NCI-H1105 treated with DMSO at 0.1 percent for 48 hours (cell line): Measurements from ENCODE around the gene LZTR1.
"Not testable (repeated sequence)": the region's sequence is repeated elsewhere in the genome, so short reads cannot be mapped to it uniquely, and the experiment has no call there.

Experiments used
- DNase-seq: peaks from one replicate; lab custom pipeline; 2025; lab: John Stamatoyannopoulos, UW

LZTR1 gene

DNA sequence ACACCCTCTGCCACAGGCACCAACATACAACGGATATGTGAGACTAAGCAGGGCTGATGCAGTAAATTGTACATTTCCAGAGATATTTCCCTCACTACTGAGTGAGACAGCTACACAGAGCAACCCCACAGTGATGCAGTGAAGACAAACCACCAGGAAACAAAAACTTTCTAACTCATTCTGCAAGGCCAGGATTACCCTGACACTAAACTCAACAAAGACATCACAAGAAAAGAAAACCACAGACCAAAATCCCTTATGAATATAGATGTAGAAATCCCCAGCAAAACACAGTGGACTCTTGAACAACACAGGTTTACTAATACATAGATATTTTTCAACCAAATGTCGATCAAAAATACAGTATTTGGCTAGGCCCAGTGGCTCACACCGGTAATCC is 51.8 kb downstream of the LZTR1 start:
- no peak for DNase-seq

DNA sequence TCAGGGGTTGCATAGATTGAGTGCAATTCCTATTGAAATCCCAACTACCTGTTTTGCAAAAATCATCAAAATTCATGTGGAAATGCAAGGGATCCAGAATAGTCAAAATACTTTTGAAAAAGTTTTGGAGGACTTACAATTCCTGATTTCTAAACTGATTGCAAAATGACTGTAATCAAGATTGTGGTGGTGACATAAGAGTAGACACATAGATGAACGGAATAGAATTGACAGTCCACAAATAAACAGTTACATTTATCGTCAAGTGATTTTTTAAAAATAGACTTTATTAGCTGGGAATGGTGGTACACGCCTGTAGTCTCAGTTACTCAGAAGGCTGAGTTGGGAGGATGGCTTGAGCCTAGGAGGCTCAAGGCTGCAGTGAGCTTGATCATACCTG is 52.9 kb downstream of the LZTR1 start:
- no peak for DNase-seq

- DNase-seq, result no peak
Measured at GRCh38 chr22:21038405-21038804, 56.3 kb downstream of the LZTR1 start.

DNA sequence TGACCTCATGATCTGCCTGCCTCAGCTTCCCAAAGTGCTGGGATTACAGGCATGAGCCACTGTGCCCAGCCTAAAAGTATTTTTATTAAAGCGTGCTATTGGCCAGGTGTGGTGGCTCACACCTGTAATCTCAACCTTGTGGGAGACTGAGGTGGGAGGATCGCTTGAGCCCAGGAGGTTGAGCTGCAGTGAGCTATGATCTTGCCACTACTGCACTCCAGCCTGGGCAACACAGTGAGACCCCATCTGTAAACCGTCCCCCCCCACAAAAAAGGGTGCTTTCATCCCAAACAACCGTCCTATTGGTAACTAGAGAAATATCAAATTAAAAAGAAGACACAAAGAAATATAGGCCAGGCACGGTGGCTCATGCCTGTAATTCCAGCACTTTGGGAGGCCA is 57.1 kb downstream of the LZTR1 start:
- not testable (repeated sequence) for DNase-seq

GRCh38 chr22:21041937-21042336 is 59.8 kb downstream of the LZTR1 start:
- DNase-seq, result no peak

DNA sequence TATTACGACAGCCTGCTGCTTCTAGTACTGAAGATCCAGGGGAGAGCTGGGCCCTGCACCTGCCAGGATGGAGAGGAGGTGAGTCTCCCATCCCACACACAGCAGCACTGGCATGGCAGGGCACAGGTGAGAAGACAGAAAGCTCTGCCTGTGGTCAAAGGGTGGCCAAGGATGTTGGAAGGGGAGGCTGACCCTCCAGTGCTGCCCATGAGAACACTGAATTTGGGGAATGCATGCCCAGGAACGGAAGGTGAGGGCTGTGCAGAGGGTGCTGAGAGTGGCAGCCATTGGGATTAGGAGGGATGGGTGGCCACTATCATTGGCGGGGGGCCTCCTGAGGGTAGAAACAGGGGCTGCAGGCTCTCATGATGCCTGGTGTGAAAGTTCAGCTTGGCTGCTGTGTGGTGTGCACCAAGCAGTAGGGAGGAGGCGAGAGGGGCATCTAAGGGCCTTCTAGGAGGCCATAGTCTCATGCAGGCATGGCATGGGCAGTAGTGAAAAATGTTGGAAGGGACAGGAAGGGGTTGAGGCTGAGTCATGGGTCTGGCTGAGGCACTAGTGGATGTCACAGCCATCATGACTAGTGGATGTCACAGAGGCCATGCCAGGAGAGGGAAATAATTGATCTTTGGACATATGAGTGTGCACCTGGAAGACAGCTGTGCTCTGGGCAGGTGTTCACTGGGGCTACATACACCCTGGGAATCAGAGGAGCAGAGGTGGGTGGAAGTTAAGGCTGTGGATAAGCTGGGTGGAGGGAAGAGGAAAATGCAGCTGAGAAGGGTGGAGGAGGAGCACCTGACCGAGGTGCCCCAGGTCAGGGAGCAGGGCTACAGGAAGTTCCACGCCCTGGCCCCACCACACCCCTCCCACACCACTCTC is 61.1 kb downstream of the LZTR1 start:
- DNase-seq, result no peak

DNA sequence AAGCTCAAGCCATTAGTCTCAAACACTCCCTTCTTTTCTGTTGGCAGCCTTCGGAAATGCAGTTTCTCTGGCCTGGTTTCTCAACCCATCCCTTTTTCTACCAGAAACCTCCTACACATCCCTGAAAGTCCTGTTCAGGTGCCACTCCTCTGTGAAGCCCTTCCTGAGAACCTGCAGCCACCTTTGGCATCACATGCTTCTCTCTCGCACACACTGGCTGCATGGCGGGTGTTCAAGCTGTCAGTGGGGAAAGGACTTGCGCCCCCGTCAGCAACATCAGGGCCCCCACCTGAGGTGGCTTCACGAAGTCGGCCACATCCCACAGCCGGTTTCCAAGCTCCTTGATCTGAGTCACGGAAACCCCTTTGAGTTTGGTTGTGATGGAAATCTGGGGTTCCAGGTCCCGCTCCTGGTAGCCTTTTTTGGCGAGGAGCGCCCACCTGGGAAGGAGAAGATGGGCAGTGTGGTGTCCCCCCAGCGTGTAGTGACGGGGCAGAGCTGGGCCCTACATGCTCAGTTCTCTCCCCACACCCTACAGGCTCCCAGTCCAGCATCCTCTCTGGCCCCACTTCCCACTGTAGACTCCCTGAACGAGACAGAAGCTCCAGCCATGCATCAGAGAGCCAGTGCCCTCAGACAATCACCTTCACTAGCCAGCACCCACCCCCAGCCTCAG is 61.9 kb downstream of the LZTR1 start:
- DNase-seq, result no peak

DNA sequence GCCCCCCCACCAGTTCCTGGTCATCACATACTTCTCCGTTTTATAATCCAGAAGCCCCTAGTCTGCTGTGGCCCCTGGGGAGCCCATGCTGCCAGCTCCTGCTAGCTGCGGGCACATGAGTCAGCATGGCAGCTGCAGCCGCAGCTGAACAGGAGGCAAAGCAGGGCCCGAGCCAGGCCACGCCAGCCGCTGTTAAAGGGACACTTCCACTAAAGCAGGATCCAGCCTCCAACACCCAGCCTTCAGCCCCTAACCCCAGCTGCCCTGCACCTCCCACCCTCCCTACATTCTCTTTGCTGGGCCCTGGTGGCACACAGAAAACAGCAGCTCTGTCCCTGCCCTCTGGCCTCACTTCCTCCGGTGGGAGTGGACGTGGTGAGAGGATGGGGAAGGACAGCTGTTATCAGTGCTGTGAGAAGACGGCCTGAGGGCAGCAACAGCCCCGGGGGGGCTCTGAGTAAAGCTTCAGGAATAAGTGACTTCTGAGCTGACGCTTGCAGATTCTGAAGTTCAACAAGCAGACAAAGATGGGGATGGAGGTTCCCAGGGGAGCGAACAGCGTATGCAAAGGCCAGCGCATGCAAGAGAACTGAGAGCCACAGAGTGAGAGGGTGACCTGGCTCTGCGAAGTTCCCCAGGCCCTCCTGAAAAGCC is 63.0 kb downstream of the LZTR1 start:
- DNase-seq, result no peak

GRCh38 chr22:21045585-21046294 is 63.6 kb downstream of the LZTR1 start, which contains the start of gene LRRC74B:
TSS of gene LRRC74B (plus strand) at chr22:21045946. CDS start at chr22:21045987, 41 bp downstream.
- DNase-seq, result peak; percentile 89

- no peak for DNase-seq
Measured at GRCh38 chr22:21047035-21047661, 65.1 kb downstream of the LZTR1 start.

DNA sequence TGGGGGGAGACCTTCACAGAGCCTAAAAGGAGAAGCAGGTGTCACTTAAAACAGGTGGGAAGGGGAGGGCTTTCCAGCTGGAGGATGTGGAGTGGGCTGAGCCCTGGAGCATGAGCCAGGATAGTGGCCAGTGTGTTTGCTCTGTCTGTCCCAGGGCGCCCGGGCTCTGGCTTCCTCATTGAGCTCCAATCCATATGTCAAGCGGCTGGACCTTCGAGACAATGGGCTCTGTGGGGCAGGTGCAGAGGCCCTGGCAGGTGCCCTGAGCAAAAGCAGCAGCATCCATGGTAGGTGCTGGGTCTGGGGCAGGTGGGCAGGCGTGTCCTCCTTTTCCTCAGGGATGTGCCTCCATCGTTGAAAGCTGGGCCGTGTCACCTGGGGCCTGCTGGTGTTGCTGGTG is 65.6 kb downstream of the LZTR1 start:
- DNase-seq, result no peak

DNA sequence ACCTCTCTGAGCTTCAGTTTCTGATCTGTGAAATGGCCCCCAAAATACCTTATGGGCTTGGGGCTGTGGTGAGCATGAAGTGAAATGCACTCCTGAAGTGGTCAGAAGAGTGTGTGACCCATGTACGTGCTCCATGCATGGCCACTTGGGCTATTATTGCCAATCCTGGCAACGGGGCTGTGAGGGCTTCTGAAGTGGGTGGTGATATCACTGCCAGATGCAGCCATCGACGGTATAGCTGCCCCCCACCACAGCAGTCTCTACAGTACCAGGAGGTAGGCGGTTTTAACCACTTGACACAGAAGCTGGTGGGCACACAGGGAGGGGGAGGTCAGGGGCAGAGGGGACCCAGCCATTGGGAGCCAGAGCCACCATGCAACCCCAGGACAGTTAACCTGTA is 66.4 kb downstream of the LZTR1 start:
- DNase-seq, result not testable (repeated sequence)
